ENCODE data around the gene HTATIP2. TPM values are rescaled to one million over a fixed set of nuclear protein-coding genes. Genes with fewer than 3 reads are reported as not detected.
A peak's percentile ranks its signal among the peaks of the same experiment; 100 is the strongest.

Gene HTATIP2
- total and polyA plus RNA-seq, 9 of the 15 experiments (the other 6 are each of a cell fraction or from before 2014, with no cell fraction given): 48.3 to 90.9 (median 64.4) TPM

GRCh38 chr11:20367313-20367948 is 3.9 kb downstream of the HTATIP2 start (continued):
- TF ChIP-seq THRB (CRISPR knock-in tag; conservative IDR thresholded peaks at IDR 0.05) (no peak), MCM2 (IDR thresholded peaks at IDR 0.05; ENCODE audit: low read depth) (no peak), TAF1 (IDR thresholded peaks at IDR 0.05; ENCODE audit: control insufficient read depth, extremely low read depth, insufficient read depth, low read length, severe bottlenecking) (no peak), RREB1 (CRISPR knock-in tag; IDR thresholded peaks at IDR 0.05) (no peak), ZNF766 (CRISPR knock-in tag; conservative IDR thresholded peaks at IDR 0.05) (no peak), ZFX (CRISPR knock-in tag; IDR thresholded peaks at IDR 0.05) (peak; percentile 32; the same call in 1 of the 2 replicates), ESRRA (IDR thresholded peaks at IDR 0.05; ENCODE audit: borderline replicate concordance, low read depth) (no peak), DACH1 (IDR thresholded peaks at IDR 0.05; ENCODE audit: partially characterized antibody) (peak; percentile 86), PTRF (tag; IDR thresholded peaks at IDR 0.05) (no peak), SAFB (IDR thresholded peaks at IDR 0.05; ENCODE audit: borderline replicate concordance, low read depth, low read length) (no peak), ARID4B (CRISPR knock-in tag; IDR thresholded peaks at IDR 0.05) (no peak), NR0B1 (IDR thresholded peaks at IDR 0.05; ENCODE audit: partially characterized antibody) (no peak), PYGO2 (tag; IDR thresholded peaks at IDR 0.05) (no peak), SMAD4 (CRISPR knock-in tag; conservative IDR thresholded peaks at IDR 0.05) (no peak)

All from K562 (cell line).